ENCODE results near the gene BLID. TPM values are rescaled to one million over a fixed set of nuclear protein-coding genes. Genes with fewer than 3 reads are reported as not detected.

Gene BLID
- total RNA-seq, 1 donor from 2014 or later, result not detected

DNA sequence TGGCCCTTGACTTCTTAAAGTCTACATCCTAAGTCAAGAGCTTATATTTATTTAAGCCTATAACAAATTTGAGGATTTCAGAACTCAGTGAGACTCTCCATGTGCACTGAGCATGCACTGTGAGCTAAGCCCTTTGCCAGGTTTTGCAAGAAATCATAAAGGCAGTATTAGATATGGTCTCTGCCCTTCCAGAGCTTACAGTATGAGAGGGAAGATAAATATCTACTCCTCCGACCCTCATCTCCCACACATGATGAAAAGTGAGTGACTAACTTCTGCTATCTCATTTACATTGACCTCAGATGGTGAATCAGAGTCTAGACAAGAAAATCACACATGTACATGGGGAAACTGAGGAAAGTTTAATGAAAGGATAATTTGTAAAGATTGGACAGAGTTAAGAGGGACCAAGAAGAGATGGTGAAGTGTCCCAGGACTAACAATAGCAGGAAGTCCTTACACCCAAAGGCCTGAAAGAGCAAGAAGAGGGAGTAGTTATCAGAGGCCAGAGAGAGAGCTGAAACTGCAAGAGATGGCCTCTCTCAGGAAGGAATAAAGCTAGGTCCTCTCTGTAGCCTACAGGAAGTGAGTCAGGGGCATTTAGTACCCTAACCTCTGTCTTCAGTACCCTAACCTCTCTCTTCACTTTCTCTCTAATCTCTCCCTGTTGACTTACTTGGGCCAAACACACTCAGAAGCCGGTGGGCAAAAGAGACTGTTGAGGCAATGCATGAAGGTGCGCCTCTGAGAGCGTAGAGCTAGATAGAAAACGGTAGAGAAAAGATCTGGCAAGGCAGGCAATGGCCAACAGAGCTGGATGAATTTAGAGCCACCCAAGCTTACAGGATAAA is 23.0 kb upstream of the BLID start:
- no peaks in the 10 kb centered on the region for H3K36me3 ChIP-seq (ENCODE audit: control insufficient read depth, insufficient read depth, low read length)
- no peak for DNase-seq (ENCODE audit: low read depth)
- no peak overlapping the region for H3K4me3 ChIP-seq (ENCODE audit: low read depth, low read length)
- TF ChIP-seq, protein P1, sequence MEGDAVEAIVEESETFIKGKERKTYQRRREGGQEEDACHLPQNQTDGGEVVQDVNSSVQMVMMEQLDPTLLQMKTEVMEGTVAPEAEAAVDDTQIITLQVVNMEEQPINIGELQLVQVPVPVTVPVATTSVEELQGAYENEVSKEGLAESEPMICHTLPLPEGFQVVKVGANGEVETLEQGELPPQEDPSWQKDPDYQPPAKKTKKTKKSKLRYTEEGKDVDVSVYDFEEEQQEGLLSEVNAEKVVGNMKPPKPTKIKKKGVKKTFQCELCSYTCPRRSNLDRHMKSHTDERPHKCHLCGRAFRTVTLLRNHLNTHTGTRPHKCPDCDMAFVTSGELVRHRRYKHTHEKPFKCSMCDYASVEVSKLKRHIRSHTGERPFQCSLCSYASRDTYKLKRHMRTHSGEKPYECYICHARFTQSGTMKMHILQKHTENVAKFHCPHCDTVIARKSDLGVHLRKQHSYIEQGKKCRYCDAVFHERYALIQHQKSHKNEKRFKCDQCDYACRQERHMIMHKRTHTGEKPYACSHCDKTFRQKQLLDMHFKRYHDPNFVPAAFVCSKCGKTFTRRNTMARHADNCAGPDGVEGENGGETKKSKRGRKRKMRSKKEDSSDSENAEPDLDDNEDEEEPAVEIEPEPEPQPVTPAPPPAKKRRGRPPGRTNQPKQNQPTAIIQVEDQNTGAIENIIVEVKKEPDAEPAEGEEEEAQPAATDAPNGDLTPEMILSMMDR (IDR thresholded peaks at IDR 0.05; ENCODE audit: insufficient read depth, low read length, poor library complexity, severe bottlenecking), result no peak
- H3K27me3 ChIP-seq (ENCODE audit: control insufficient read depth, insufficient read depth, low read length), result no peaks in the 10 kb centered on the region

DNA sequence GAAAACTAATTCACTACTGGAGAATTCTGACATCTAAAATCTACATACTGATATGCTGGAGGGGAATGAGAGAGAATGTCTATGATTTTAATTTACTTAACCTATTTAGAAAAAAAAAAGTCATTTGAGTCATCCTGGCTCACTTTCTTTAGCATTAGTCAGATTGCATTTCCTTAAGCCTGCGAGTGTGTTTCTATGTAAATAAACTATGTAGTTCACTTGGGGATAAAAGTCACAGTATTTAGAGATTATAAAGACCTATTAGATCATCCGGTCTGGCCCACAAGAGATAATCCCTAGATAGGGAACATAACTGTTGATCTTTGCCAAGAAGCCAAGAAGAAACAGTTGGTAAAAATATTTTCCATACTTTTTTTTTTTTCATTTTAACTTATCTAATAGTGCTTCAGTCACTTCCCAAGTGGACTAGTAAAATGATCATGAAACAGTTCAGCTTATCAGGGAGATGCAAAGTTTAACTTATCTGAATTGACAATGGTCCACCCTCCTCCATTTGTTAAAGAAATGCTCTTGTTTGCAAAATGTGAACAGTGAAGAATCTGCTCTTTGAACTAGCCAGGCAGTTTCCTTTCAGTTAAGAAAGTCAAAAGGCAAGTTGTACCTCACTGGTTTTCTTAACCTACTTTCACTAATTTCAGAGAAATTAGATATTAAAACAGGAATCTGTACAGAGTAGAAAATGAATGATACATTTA is 21.2 kb upstream of the BLID start:
- peak; percentile 32 for DNase-seq (ENCODE audit: low read depth)
- Histone ChIP-seq H3K36me3 (ENCODE audit: control insufficient read depth, insufficient read depth, low read length) (no peaks in the 10 kb centered on the region), H3K27me3 (ENCODE audit: control insufficient read depth, insufficient read depth, low read length) (no peaks in the 10 kb centered on the region), H3K4me3 (ENCODE audit: low read depth, low read length) (no peak overlapping the region)
- TF ChIP-seq, protein P1 (IDR thresholded peaks at IDR 0.05; ENCODE audit: insufficient read depth, low read length, poor library complexity, severe bottlenecking), result no peak

DNA sequence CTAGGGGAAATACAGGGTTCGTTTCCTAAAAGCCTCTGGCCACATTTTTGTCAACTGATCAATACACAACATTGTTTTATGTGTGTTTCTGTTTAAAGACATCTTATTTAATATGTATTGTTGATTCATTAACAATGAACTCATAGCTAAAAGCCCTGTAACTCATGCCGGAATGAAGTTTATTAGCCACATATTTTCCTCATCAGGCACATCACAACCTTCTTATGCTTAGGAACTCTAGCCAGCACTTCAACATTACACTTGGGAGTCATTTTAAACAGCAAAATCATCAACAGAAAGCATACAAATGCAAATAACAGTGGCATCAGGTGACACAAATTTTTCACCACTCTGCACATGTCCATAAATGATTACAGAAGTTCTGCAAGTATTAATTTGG is 15.1 kb upstream of the BLID start:
- no peaks in the 10 kb centered on the region for H3K27me3 ChIP-seq (ENCODE audit: control insufficient read depth, insufficient read depth, low read length)
- no peaks in the 10 kb centered on the region for H3K36me3 ChIP-seq (ENCODE audit: control insufficient read depth, insufficient read depth, low read length)
- no peak for DNase-seq (ENCODE audit: low read depth)
- H3K4me3 ChIP-seq (ENCODE audit: low read depth, low read length), result no peak overlapping the region
- TF ChIP-seq, protein P1 (IDR thresholded peaks at IDR 0.05; ENCODE audit: insufficient read depth, low read length, poor library complexity, severe bottlenecking), result no peak

DNA sequence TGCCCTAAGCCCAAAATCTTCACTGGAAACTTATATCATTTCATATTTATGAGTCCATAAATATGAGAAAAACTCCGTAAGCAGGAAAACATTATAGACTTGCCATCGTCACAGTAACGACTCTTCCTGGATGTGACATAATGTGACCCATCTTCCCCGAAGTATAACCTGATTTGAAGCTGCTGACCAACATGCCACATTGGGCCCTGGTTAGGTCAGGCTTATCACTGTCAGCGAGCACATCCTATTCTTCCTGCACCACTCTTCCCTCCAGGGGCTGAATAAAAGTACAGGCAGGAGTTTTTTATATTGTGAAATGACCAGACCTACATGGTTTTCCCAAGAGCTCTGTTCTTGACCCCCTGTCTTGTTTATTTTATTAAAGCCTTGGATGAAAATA is 12.1 kb upstream of the BLID start:
- H3K27me3 ChIP-seq (ENCODE audit: control insufficient read depth, insufficient read depth, low read length), result no peaks in the 10 kb centered on the region
- no peak overlapping the region for H3K4me3 ChIP-seq (ENCODE audit: low read depth, low read length)
- no peak for DNase-seq (ENCODE audit: low read depth)
- TF ChIP-seq, protein P1 (IDR thresholded peaks at IDR 0.05; ENCODE audit: insufficient read depth, low read length, poor library complexity, severe bottlenecking), result no peak
- no peaks in the 10 kb centered on the region for H3K36me3 ChIP-seq (ENCODE audit: control insufficient read depth, insufficient read depth, low read length)

DNA sequence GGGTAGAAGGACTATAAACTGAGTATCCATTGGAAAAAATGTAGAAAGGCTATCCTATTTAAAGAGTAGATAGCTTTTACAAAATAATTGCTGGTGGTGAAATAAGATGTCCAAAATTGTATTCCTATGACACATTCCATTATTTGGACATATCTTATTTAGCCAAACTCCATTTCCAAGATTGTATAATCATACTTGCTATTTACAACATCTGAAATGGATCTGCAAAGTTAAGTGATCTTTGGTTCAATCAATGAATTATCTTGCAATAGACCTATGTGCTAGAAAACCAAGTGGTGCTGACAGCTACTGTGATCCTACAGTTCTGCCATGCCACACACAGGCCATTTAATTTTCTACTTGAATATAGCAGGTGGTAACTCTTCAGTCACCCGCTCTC is 11.0 kb upstream of the BLID start:
- Histone ChIP-seq H3K4me3 (ENCODE audit: low read depth, low read length) (no peak overlapping the region), H3K27me3 (ENCODE audit: control insufficient read depth, insufficient read depth, low read length) (no peaks in the 10 kb centered on the region), H3K36me3 (ENCODE audit: control insufficient read depth, insufficient read depth, low read length) (no peaks in the 10 kb centered on the region)
- TF ChIP-seq, protein P1 (IDR thresholded peaks at IDR 0.05; ENCODE audit: insufficient read depth, low read length, poor library complexity, severe bottlenecking), result no peak
- no peak for DNase-seq (ENCODE audit: low read depth)

All from kidney epithelial cell (primary cell).